T-helper 1 cell treated with Interleukin-12 subunit alpha and Interleukin-12 subunit beta and Interleukin-4 antibody, amounts not matched to agents 30 μg/mL and 1 μg/mL, for 36 hours (primary cell): ENCODE measurements around the gene INSYN2B.

Experiments
- H3K27ac Mint-ChIP-seq: one replicate; pipeline ENCODE4 v1.8.0; 2021; ENCODE audit warnings: mild to moderate bottlenecking, mixed read lengths
- H3K27me3 Mint-ChIP-seq: one replicate; pipeline ENCODE4 v1.8.0; 2021; ENCODE audit warnings: low read depth, mixed read lengths
- H3K36me3 Mint-ChIP-seq: one replicate; pipeline ENCODE4 v1.8.0; 2021; ENCODE audit warnings: low read depth, mixed read lengths
- H3K4me1 Mint-ChIP-seq: one replicate; pipeline ENCODE4 v1.8.0; 2021; ENCODE audit warnings: low read depth, mixed read lengths
- H3K4me3 Mint-ChIP-seq: one replicate; pipeline ENCODE4 v1.8.0; 2021; ENCODE audit warnings: mild to moderate bottlenecking, moderate library complexity, mixed read lengths
- H3K9me3 Mint-ChIP-seq: one replicate; pipeline ENCODE4 v1.8.0; 2021; ENCODE audit warnings: mixed read lengths

INSYN2B gene

DNA sequence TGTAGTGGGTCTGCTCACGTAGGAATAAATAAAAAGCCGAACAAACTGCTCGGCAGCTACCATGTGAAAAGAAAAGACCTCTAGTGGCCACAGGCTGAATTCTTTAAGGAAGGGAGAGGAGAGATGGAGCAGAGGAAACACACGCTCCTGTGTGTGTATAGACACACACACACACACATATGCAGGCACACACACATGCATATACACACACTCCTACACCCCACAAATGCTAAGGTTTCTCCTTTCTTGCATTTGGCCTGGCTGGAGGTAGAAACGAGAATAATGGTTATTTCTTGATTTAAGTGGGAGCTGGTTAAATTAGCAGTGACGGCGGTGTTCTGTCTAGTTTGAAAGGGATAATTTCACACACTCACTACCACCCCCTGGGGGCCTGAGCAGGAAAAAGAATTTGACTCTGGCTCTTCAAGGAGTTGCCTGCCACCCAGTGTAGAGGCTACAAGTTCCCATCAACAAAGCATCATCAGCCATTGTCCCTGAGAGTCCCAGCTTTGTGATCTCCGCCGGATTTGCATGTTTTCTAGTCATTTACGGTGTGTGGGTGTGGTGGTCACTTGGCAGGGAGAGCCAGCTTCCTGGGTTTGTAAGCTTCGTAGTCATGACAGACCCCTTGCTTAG lies at the start of gene INSYN2B:
INSYN2B (minus strand) TSS at position 78 of the 636 bp plus-strand sequence. CDS start 96,597 bp downstream, outside the sequence.
- Mint-ChIP-seq H3K4me3 (no peak within 1 kb of the TSS), H3K27ac (no peak within 1 kb of the TSS), H3K36me3 (peaks cover 23% of the 10 kb centered on the region), H3K9me3 (no peaks in the 10 kb centered on the region), H3K27me3 (no peaks in the 10 kb centered on the region), H3K4me1 (no peaks in the 10 kb centered on the region)

DNA sequence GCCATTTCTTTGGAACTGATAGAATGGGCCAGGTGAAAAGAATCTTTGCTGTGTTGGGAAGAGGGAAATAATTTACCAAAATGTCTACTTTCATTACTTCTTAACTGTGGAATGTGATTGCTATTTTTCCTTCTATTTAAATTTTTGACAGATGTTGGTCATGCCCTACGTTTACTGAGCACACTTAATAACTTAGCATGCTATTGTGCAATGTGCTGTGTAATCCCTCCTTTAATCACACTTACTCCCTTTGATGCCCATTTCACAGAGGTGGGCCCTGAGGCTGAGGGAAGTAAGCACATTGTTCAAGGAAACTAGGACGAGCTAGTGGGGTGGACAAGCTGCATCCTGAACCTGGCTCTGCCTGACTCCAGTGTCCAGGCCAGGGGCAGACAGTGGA lies 47.8 kb upstream of the INSYN2B start:
- H3K4me3 Mint-ChIP-seq, result no peak overlapping the region
- peaks cover 37% of the 10 kb centered on the region for H3K36me3 Mint-ChIP-seq

DNA sequence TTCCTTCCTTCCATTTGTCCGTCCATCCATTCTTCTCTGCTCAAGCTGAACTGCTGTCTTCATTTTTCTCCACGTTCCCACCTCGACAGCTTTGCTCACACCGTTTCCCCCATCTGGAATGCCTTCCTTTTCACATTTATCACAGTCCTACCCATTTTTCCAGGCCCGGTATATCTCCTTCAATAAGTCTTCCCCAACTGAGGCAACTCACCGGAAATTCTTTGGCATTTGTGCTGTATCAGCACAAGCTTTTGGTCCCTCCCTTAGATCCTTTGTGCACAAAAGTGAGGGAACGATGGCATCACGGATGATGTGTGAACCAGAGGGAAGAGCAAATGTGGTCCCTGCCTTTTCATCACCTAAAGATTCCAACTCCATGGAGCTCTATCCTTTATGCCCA lies 45.6 kb upstream of the INSYN2B start:
- no peaks in the 10 kb centered on the region for H3K9me3 Mint-ChIP-seq
- no peak overlapping the region for H3K27ac Mint-ChIP-seq
- H3K27me3 Mint-ChIP-seq, result no peaks in the 10 kb centered on the region
- no peak overlapping the region for H3K4me3 Mint-ChIP-seq
- peaks cover 36% of the 10 kb centered on the region for H3K36me3 Mint-ChIP-seq
- H3K4me1 Mint-ChIP-seq, result no peaks in the 10 kb centered on the region

More for the DNA sequence above, 47.8 kb upstream of the INSYN2B start:
- Mint-ChIP-seq H3K4me1 (no peaks in the 10 kb centered on the region), H3K9me3 (no peaks in the 10 kb centered on the region), H3K27ac (no peak overlapping the region), H3K27me3 (no peaks in the 10 kb centered on the region)

DNA sequence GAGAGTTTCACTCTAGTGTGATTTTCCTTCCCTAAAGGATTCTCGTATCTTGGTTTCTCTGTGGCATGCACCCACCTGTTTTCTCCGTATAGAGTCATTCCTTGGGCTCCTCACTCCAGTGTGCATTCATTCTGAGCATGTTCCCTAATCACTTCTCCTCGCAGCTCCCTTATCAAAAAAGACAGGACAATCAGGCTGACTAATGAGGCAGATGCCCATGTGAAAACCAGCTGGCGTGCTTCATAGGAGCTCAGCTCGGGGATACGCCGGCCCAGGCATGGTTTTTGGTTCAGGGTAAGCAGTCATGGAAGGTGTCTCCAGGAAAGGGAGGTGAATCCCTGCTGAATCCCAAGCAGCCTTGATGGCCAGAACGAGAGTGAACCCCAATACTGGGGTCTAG lies 41.2 kb upstream of the INSYN2B start:
- H3K4me3 Mint-ChIP-seq, result no peak overlapping the region
- no peaks in the 10 kb centered on the region for H3K4me1 Mint-ChIP-seq
- peak overlapping the region; percentile 37 for H3K27ac Mint-ChIP-seq
- no peaks in the 10 kb centered on the region for H3K27me3 Mint-ChIP-seq
- peaks cover 34% of the 10 kb centered on the region for H3K36me3 Mint-ChIP-seq
- H3K9me3 Mint-ChIP-seq, result no peaks in the 10 kb centered on the region

DNA sequence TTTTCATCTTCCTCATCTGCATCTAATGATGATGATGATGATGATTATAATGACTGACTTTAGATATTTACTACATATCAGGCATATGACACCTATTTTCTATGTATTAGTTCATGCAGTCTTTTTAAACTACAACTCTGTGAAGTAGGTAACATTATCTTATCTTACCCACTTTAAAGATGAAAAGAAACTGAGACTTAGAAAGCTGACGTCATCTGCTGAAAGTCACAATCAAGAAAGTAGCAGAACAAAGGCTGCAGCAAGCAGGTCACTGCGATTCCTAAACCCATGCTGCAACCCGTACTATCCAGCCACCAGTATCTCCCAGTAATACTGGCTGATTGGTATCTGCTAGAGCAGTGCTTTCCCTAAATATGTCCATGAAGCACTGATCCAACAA lies 40.1 kb upstream of the INSYN2B start:
- Mint-ChIP-seq H3K4me1 (no peaks in the 10 kb centered on the region), H3K36me3 (peaks cover 34% of the 10 kb centered on the region), H3K9me3 (no peaks in the 10 kb centered on the region), H3K4me3 (no peak overlapping the region), H3K27ac (no peak overlapping the region), H3K27me3 (no peaks in the 10 kb centered on the region)

DNA sequence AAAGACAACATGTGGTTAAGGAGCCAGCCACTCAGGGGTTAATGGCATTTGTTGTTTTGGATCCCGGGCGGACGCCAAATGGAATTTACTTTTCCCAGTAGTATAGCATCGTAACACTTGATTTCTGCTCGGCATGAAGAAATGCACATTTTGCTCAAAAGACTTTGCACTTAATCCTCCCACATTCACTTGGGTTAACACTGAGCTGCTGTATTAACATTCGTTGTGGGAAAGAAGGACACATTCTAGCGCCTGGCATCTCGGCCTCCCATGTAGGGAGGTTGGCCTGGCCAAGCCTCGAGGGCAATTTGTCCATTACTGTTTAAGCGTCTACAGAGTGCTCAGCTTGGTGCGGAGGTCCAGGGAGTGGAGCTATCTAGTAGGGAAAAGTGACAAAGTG lies 32.3 kb upstream of the INSYN2B start:
- Mint-ChIP-seq H3K36me3 (peaks cover 20% of the 10 kb centered on the region), H3K27me3 (no peaks in the 10 kb centered on the region), H3K4me1 (no peaks in the 10 kb centered on the region), H3K9me3 (no peaks in the 10 kb centered on the region), H3K27ac (no peak overlapping the region), H3K4me3 (no peak overlapping the region)

DNA sequence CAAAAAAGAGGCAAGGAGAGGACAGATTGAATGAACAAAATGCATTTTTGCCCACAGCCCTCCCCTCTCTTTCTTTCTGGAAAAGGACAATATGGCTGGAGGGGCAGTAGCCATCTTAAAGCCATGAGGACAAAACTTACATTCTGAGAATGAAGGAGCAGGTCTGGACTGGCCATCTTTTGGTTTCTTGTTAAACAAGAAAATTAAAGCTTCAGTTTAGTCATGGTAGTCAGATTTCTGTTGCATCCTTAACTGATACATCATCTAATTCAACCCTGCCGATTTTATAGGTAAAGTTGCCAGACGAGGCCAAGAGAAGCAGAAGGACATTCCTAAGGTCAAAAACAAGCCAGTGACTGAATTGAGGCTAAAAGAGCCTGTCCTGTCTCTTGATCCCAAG lies 31.5 kb upstream of the INSYN2B start:
- H3K4me3 Mint-ChIP-seq, result no peak overlapping the region
- no peaks in the 10 kb centered on the region for H3K27me3 Mint-ChIP-seq
- H3K27ac Mint-ChIP-seq, result no peak overlapping the region
- peaks cover 20% of the 10 kb centered on the region for H3K36me3 Mint-ChIP-seq
- H3K4me1 Mint-ChIP-seq, result no peaks in the 10 kb centered on the region
- no peaks in the 10 kb centered on the region for H3K9me3 Mint-ChIP-seq

DNA sequence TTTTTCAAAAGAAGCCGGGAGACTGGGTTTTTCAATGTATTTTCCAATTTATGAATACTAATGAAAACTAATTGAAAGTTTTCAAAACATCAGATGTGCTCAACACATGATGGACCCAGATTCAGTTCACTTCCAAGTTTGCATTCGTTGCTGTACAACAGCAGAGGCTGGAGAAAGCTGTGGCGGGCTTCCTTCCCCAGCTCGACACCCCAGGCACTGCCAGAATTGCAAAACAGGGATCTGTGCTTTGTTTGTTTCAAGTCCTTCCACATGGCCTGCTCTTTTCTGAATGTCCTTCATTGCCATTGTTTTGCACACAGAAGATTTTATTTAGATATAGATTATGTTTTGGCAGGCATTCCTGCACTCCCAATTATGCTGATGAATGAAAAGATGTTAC lies 30.3 kb upstream of the INSYN2B start:
- Mint-ChIP-seq H3K9me3 (no peaks in the 10 kb centered on the region), H3K36me3 (peaks cover 20% of the 10 kb centered on the region), H3K4me3 (no peak overlapping the region), H3K27ac (no peak overlapping the region), H3K27me3 (no peaks in the 10 kb centered on the region), H3K4me1 (no peaks in the 10 kb centered on the region)

DNA sequence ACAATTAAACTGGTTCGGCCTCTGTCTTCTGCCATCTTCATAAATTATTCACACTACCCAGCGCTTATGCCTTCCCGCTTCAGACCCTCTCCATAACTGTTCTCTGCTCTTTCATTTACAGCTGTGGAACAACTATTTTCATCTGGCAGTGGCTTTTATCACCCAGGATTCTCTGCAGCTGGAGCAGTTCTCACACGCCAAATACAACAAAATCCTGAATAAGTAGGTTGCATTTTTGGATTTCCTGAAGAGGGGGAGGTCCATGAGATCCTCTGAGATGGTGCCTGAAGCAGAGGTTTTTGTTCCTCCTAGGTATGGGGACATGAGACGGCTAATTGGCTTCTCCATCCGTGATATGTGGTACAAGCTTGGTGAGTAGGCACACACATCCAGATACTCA lies 28.1 kb upstream of the INSYN2B start:
- no peaks in the 10 kb centered on the region for H3K27me3 Mint-ChIP-seq
- peaks cover 26% of the 10 kb centered on the region for H3K36me3 Mint-ChIP-seq
- no peak overlapping the region for H3K4me3 Mint-ChIP-seq
- no peak overlapping the region for H3K27ac Mint-ChIP-seq
- no peaks in the 10 kb centered on the region for H3K9me3 Mint-ChIP-seq
- H3K4me1 Mint-ChIP-seq, result no peaks in the 10 kb centered on the region

DNA sequence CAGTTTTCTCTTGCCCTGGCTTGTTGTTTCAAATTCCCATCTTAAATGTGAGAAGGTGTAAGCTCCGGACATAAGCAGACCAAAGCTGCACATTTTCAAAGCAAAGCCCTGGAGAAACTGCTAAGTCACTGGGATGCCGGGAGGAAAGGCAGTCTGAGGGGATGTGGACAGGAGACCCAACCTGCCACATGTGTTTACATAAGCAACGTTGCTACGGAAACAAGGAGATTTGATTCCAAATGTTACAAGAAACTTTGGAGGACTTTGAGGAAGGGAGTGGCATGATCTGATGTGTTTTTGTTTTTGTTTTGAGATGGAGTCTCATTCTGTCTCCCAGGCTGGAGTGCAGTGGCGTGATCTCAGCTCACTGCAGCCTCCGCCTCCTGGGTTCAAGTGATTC lies 25.7 kb upstream of the INSYN2B start:
- H3K4me3 Mint-ChIP-seq, result no peak overlapping the region

DNA sequence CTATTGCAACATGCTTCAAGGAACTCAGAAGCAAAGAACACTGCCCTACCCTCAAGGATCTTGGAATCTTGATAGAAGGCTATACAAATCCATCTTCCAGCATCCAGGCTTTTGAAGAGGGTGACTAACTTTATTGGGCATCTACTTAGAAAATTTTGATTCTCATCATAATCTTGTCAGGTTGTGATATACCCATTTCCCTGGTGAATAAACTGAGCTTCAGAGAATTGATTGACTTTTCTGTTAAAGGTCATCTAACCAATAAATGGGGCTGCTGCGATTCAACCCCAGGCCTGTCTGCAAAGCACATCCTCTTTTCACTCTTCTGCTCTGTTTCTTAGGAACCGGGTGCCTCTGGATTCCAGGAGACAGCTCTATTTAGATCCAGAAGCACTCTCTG lies 19.9 kb upstream of the INSYN2B start:
- H3K36me3 Mint-ChIP-seq, result peaks cover 44% of the 10 kb centered on the region

More for the DNA sequence above, 25.7 kb upstream of the INSYN2B start:
- Mint-ChIP-seq H3K27me3 (no peaks in the 10 kb centered on the region), H3K27ac (no peak overlapping the region), H3K36me3 (peaks cover 33% of the 10 kb centered on the region), H3K4me1 (no peaks in the 10 kb centered on the region), H3K9me3 (no peaks in the 10 kb centered on the region)

DNA sequence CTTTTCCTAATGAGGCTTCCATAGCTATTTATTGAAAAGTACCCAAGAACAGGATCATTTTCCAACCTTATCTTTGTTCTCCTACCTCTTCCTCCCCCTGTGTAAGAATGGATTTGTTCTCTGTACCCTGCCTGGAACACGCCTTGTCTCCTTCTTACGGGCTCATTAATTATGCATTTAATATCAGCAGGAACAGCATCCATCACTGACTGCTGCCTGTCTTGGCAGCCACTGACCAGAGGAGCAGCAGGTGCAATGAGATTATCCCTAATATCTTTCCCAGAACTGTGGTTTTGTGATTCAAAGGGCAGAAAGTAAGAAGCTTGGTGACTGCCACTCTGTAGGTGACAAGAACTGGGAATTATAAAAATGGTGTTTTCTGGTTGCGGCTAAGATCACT lies 19.3 kb upstream of the INSYN2B start:
- Mint-ChIP-seq H3K9me3 (no peaks in the 10 kb centered on the region), H3K36me3 (peaks cover 46% of the 10 kb centered on the region), H3K27ac (no peak overlapping the region)

More for the DNA sequence above, 19.9 kb upstream of the INSYN2B start:
- no peaks in the 10 kb centered on the region for H3K4me1 Mint-ChIP-seq
- no peak overlapping the region for H3K4me3 Mint-ChIP-seq
- no peaks in the 10 kb centered on the region for H3K27me3 Mint-ChIP-seq
- H3K9me3 Mint-ChIP-seq, result no peaks in the 10 kb centered on the region
- H3K27ac Mint-ChIP-seq, result no peak overlapping the region

DNA sequence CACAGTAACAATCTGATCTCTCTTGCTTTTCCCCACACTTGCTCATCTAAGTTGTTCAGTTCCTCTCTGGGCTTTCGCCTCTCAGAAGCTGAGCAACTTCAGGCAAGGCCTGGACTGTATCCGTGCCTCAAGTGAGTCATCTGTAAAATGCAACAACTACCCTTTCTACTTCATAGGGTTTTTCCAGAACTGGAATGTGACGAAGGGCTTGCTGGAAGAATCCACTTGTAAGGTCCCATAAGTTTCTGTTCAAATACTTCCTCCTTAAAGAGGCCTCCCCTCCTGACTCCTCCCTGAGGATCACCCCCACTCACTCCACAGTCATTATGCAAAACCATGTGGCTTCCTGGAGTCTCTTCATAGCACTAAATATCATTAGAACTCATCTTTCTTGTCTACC lies 17.5 kb upstream of the INSYN2B start:
- H3K9me3 Mint-ChIP-seq, result no peaks in the 10 kb centered on the region
- H3K27ac Mint-ChIP-seq, result no peak overlapping the region
- no peaks in the 10 kb centered on the region for H3K27me3 Mint-ChIP-seq
- H3K36me3 Mint-ChIP-seq, result peaks cover 38% of the 10 kb centered on the region
- peaks cover 5% of the 10 kb centered on the region for H3K4me1 Mint-ChIP-seq
- H3K4me3 Mint-ChIP-seq, result no peak overlapping the region

More for the DNA sequence above, 19.3 kb upstream of the INSYN2B start:
- Mint-ChIP-seq H3K27me3 (no peaks in the 10 kb centered on the region), H3K4me3 (no peak overlapping the region), H3K4me1 (peaks cover 1% of the 10 kb centered on the region)

DNA sequence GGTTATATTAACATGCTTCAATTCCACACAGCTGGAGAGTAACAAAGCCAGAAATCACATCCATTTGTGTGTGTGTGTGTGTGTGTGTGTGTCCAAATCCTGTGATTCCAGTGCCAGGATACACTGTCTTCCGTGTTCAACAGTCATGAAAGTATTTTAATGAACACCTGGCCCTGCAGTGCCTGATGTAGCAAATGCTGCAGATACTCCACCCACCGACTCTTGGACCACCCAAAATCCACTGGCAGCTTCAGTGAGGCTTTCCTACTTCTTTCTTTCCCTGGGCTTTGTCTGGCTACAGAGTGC lies 13.1 kb upstream of the INSYN2B start:
- Mint-ChIP-seq H3K4me3 (no peak overlapping the region), H3K27ac (no peak overlapping the region), H3K4me1 (peaks cover 5% of the 10 kb centered on the region), H3K9me3 (no peaks in the 10 kb centered on the region), H3K36me3 (peaks cover 29% of the 10 kb centered on the region), H3K27me3 (no peaks in the 10 kb centered on the region)

DNA sequence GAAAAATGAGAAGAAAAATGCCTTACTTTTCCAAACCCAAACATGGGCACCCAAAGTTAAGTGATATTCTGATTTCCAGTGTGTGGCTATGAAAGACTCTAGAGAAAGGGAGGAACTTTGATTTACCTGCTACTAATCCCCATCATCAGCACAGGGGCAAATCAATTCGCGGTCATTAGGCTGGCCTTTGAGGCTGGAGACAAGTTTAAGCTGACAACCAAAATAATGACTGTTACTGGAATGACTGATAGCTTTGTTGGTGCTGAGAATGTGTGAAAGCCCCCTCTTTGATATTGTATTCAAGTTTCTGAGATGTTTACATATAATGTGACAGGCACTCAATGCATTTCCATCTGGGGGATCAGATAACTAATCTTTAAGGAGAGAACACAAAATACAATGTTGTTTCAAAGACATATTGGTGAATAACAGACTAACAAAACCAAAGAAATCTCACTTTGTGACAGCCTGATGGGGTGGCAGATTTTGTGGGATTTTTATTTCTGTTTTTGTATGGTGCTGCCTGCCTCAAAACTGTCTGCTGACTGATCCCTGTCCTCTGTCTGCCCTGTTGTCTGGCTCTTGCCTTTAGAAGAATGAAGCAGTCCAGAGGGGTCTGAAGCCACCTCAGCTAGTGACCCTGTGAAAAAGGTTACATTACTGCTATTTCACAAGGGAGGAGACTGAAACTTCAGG lies 12.6 kb upstream of the INSYN2B start:
- H3K4me3 Mint-ChIP-seq, result no peak overlapping the region
- H3K9me3 Mint-ChIP-seq, result no peaks in the 10 kb centered on the region
- H3K27me3 Mint-ChIP-seq, result no peaks in the 10 kb centered on the region
- peaks cover 5% of the 10 kb centered on the region for H3K4me1 Mint-ChIP-seq
- H3K36me3 Mint-ChIP-seq, result peaks cover 26% of the 10 kb centered on the region
- no peak overlapping the region for H3K27ac Mint-ChIP-seq
